CD4-positive, alpha-beta T cell treated with Interleukin-17A for 1 hour (primary cell): ENCODE measurements around the gene TIMM44.

Experiments
- DNase-seq: peaks from one replicate; pipeline ENCODE4 v3.0.0-alpha.2; 2020

TIMM44 gene, protein sequence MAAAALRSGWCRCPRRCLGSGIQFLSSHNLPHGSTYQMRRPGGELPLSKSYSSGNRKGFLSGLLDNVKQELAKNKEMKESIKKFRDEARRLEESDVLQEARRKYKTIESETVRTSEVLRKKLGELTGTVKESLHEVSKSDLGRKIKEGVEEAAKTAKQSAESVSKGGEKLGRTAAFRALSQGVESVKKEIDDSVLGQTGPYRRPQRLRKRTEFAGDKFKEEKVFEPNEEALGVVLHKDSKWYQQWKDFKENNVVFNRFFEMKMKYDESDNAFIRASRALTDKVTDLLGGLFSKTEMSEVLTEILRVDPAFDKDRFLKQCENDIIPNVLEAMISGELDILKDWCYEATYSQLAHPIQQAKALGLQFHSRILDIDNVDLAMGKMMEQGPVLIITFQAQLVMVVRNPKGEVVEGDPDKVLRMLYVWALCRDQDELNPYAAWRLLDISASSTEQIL

GRCh38 chr19:7943444-7944176 lies at the start of gene TIMM44:
TIMM44 (minus strand) TSS chr19:7943666; CDS start chr19:7943651, 15 bp downstream.
- DNase-seq: peak; percentile 100

- DNase-seq: no peak
Measured at GRCh38 chr19:7992575-7992974, 49.1 kb upstream of the TIMM44 start.

- DNase-seq: no peak
Measured at GRCh38 chr19:7989071-7989575, 45.7 kb upstream of the TIMM44 start.

DNA sequence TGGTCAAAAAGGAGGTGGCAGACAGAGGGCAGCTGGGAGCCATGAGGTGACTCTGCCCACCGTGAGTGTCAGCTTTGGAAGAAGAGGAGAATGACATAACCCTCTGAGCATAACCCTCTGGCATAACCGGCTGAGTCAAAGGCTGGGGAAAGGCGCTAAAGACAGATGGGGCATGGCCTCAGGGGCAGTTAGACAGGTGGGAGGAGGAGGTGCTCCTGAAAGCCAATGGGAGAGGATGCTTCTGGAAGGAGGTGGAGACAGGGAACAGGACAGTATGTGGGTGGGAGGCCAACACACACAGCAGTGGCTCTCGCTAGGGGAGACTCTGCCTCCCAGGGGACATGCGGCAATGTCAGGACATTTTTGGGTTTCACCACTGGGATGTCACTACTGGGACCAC lies 44.8 kb upstream of the TIMM44 start:
- DNase-seq: no peak

GRCh38 chr19:7987114-7987768 lies 43.8 kb upstream of the TIMM44 start:
- no peak for DNase-seq

DNA sequence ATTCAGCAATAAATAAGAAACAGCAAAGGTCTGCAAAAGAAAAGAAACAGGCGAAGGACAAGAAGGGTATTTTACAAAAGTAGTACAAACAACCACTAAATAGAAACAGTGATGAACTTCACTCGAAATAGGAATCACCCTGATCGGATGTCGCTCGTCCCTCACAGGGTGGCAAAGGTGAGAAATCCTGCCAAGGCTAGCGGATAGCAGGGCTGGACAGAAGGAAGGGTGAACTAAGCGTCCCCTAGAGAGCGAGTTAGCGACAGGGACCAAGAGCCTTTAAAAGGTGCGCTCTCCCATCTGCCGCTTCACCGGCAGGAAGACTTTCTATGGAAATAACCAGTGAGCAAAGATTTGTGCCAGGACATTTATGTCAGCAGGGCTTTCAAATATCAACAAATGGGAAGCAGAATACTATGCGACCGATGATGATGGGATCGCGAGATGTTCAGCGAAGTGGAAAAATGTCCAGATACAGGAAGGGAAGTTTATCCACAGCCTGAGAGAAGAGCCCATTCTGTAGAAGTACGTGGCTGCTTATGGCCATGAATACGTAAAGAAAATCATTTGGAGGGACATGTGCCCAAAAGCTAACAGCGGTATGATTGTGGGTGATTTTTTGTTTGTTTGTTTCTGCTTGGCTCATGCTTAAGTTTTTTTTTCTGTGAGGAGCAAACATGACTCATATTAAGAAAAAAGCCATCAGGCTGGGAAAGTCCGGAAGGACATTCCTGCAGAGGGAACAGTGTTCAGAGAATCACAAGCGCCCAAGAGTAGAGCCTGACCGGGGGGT lies 43.1 kb upstream of the TIMM44 start:
- DNase-seq: no peak

DNA sequence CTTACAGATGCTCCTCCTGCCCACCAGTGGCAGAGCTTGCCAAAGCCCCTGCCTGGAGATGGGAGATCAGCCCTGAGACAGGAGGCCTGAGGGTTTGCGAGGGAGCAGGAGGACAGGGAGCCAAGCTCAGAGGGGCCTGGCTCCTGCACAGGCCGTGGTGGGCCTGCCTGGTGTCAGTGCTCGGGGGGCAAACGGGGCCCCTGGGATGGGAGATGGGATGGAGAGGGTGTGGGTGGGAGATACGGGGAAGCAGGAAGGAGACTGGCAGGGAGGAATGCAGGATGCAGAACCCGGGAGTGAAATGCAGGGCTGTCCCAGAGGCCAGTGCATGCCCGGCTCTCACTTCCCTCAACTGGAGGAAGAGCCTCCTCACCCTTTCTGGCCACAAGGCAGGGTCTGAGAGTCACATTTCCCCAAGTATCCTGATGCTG lies 42.0 kb upstream of the TIMM44 start:
- no peak for DNase-seq

DNA sequence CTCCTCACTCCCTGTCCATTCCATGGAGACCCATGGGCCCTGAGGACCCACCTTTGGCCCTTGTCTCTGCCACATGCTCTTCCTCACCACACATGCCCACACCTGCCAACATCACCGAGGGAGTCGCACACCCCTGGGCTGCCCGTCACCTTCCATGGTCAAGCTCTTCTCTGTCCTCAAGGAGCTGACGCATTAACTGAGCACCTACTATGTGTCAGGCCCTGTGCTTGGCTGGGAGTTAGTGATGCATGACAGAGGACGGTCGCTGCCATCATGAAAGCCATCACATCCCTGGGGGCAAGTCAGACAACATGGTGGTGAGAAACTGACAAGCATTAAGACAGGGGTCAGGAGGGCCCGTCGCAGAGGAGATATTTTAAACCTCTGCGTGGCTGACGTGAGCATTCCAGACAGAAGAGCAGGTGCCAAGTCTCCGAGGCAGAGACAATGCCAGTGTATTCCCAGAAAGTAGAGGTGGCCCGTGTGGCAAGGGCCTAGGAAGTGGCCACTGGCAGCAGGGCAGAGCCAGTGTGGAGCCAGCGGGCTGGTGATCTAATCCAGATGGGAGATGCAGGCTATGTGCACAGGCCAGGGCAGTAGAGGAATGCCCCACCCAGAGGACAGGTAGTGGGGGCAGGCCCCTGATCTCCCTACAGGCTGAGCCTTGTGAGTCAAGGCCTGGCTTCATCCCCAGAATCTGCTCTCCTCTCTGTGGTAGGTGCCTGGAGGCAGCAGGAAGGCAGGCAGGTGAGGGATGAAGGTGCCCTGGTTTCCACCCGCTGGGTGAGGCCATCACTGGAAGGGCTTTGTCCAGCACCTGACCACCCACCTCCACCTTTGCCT lies 40.8 kb upstream of the TIMM44 start:
- no peak for DNase-seq

- DNase-seq: no peak
Measured at GRCh38 chr19:7983286-7983950, 40.0 kb upstream of the TIMM44 start.

- no peak for DNase-seq
Measured at GRCh38 chr19:7982651-7983099, 39.2 kb upstream of the TIMM44 start.

DNA sequence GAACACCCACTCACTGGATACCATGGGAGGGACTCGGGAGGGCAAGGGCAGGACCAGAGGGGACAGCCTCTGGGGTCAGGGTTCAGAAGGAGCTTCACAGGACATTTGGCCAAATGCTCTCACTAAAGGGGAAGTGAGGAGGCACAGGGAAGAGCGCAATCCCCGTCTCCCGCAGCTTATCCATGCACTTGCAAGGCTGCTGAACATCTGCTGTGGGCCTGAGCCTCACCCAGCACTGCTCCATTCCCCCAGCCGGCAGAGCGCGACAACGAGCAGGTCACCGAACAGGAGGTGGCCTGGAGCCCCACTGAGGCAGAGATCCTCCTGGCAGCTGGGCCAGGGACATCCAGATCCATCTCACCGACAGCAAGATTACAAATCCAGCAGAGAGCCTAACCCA lies 38.6 kb upstream of the TIMM44 start:
- no peak for DNase-seq

GRCh38 chr19:7981661-7982060 lies 38.2 kb upstream of the TIMM44 start:
- DNase-seq: no peak

DNA sequence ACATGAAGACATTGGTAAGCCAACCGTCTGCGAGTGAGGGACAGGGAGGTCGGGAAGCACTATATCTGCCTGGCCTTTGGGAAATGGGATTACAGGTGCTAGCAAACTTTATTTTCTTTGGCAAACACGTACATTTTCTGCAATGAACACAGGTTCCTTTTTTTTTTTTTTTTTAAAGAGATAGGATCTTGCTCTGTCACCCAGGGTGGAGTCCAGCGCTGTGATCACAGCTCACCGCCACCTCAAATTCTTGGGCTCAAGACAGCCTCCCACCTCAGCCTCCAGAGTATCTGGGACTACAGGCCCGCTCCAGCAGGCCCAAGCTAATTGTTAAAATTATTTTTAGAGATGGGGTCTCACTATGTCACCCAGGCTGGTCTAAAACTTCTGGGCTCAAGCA lies 37.7 kb upstream of the TIMM44 start:
- DNase-seq: no peak

DNA sequence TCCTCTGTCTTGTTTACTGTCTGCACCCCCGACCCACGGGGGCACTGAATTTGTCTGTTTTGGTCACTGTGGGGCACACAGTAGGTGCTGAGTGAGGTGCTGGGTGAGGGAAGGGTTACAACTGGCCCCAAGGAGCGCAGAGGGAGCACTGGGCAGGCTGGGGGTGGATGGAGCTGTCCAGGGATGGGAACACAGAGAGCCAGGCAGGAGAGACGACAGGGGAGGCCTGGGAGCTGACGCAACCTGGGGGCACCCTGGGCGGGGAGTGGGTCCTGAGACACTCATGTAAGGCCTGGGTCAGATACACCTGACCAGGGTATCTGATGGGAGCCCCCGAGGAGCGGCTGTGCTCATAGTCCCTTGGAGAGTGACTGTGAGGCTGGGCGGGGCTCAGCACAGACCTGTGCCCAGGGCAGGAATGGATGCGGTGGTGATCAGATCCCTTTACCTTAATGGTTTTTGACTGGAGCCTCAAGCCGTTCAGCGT lies 37.2 kb upstream of the TIMM44 start:
- DNase-seq: no peak

- DNase-seq: no peak
Measured at GRCh38 chr19:7980168-7980567, 36.7 kb upstream of the TIMM44 start.

- DNase-seq: no peak
Measured at GRCh38 chr19:7979559-7979958, 36.1 kb upstream of the TIMM44 start.

- DNase-seq: no peak
Measured at GRCh38 chr19:7979011-7979410, 35.5 kb upstream of the TIMM44 start.

- no peak for DNase-seq
Measured at GRCh38 chr19:7978179-7978825, 34.8 kb upstream of the TIMM44 start.

- no peak for DNase-seq
Measured at GRCh38 chr19:7977723-7978040, 34.2 kb upstream of the TIMM44 start.

DNA sequence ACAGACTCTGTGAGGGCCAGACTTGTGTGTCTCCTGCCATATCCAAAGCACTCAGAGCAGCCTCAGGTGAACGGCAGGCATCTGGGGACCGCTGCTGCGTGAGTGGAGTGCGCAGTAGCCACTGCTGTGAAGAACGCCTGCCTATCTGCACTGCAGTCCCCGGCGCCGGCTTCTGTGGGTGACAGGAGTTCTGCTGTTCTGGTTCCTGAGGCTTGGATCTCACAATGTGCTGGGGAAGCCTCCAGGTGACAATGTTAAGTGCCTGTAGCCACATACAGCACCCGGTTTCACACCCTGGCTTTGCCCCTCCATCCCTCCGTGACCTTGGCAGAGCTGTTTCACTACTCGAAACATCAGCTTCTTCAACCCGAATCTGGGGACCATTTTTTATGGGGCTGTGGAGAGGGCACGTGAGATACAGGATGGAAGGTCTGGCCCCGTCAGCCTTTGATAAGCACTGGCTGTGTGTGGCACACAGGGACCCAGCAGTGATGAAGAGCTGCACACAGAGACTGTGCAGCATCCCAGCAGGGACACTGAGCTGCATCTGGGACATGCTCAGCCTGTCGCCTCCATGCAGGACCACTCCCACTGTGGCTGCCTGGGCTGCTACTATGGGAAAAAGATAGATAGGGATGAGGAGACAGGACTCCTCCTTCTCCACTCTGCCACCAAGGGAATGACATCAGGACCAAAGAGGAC lies 33.7 kb upstream of the TIMM44 start:
- DNase-seq: no peak
